ENCODE results near the gene ITPRIP. TPM values are rescaled to one million over a fixed set of nuclear protein-coding genes. Genes with fewer than 3 reads are reported as not detected.

Gene ITPRIP
- total RNA-seq, 4 donors from 2014 or later: 28.0 to 44.2 (median 29.4) TPM

GRCh38 chr10:104274762-104275721, 63.2 kb downstream of the ITPRIP start:
- Histone ChIP-seq H3K36me3 (no peaks in the 10 kb centered on the region), H3K4me1 (peaks cover 0 to 28% of the 10 kb centered on the region in 2 donors), H3K4me3 (replicated peaks in 1 of 3) (peak overlapping the region in 2 of 3 donors; percentile 7 to 24), H3K27me3 (no peaks in the 10 kb centered on the region), H3K9me3 (no peaks in the 10 kb centered on the region), H3K27ac (no peak overlapping the region)
- TF ChIP-seq POLR2A (IDR thresholded peaks at IDR 0.05): peak in 1 of 2 donors; percentile 14
- TF ChIP-seq CTCF (IDR thresholded peaks at IDR 0.05): peak; percentile 79 to 90 (median 84)
- peak; percentile 49 to 68 for DNase-seq
- intact Hi-C loops (cut with DNase I): no loop called here
- WGBS, 2 donors: 28 to 38% methylated on average over 34 to 38 of the region's 42 CpGs

- intact Hi-C loops (cut with DNase I): no loop called here
- Histone ChIP-seq H3K27me3 (no peaks in the 10 kb centered on the region), H3K9me3 (no peaks in the 10 kb centered on the region), H3K36me3 (no peaks in the 10 kb centered on the region), H3K4me3 (replicated peaks in 1 of 3) (peak overlapping the region in 1 of 3 donors; percentile 24), H3K4me1 (peaks cover 4 to 32% of the 10 kb centered on the region in 2 donors), H3K27ac (no peak overlapping the region)
- TF ChIP-seq POLR2A (IDR thresholded peaks at IDR 0.05) (no peak), CTCF (IDR thresholded peaks at IDR 0.05) (no peak)
- no peak for DNase-seq
- 84 to 88% methylated on average over 4 of the region's 4 CpGs for WGBS, 2 donors
Observed at GRCh38 chr10:104273899-104274575, 64.2 kb downstream of the ITPRIP start.

- Histone ChIP-seq H3K4me1 (peaks cover 6 to 32% of the 10 kb centered on the region in 2 donors), H3K27me3 (no peaks in the 10 kb centered on the region), H3K4me3 (replicated peaks in 1 of 3) (no peak overlapping the region), H3K27ac (no peak overlapping the region), H3K9me3 (no peaks in the 10 kb centered on the region), H3K36me3 (no peaks in the 10 kb centered on the region)
- no peak for TF ChIP-seq CTCF (IDR thresholded peaks at IDR 0.05)
- no peak for TF ChIP-seq POLR2A (IDR thresholded peaks at IDR 0.05)
- 88 to 89% methylated on average over 1 of the region's 1 CpG for WGBS, 2 donors
- intact Hi-C loops (cut with DNase I): no loop called here
- DNase-seq: no peak
Observed at GRCh38 chr10:104273286-104273685, 65.0 kb downstream of the ITPRIP start.

- Histone ChIP-seq H3K4me1 (peaks cover 10 to 12% of the 10 kb centered on the region in 2 donors), H3K4me3 (replicated peaks in 1 of 3) (peak within 1 kb of the TSS; percentile 43 to 85 (median 71)), H3K36me3 (peaks cover 13 to 26% of the 10 kb centered on the region in 2 donors), H3K27me3 (no peaks in the 10 kb centered on the region), H3K9me3 (no peaks in the 10 kb centered on the region), H3K27ac (peak within 1 kb of the TSS; percentile 42 to 64 (median 63))
- intact Hi-C loops (cut with DNase I): no loop called here
- TF ChIP-seq CTCF (IDR thresholded peaks at IDR 0.05) (no peak), POLR2A (IDR thresholded peaks at IDR 0.05) (peak in 1 of 2 donors; percentile 88)
- DNase-seq: peak; percentile 100
- WGBS, 2 donors: 5 to 10% methylated on average over 17 to 34 of the region's 59 CpGs
Observed at GRCh38 chr10:104268713-104269645, 69.3 kb downstream of the ITPRIP start, which contains the start of gene GSTO2. GSTO2 (plus strand) TSS chr10:104269184; CDS start chr10:104274916, 5,732 bp downstream.
